Naive thymus-derived CD4-positive, alpha-beta T cell (primary cell): ENCODE measurements around the gene ALDH4A1. TPM values are rescaled to one million over a fixed set of nuclear protein-coding genes. Genes with fewer than 3 reads are reported as not detected.
"Not testable (repeated sequence)": the region's sequence is repeated elsewhere in the genome, so short reads cannot be mapped to it uniquely, and the experiment has no call there.

Experiments
- ATAC-seq: fragments of 150-1000 bp; cut with Tn5 transposase; 2 replicates; pipeline ENCODE4 v1.10.0; 2021; ENCODE audit warnings: mild to moderate bottlenecking, moderate library complexity
- CTCF ChIA-PET: fragments of 350-600 bp; sonication (Branson Sonifier 250); formaldehyde crosslinking; loops from one replicate; lab custom pipeline; 2021; ENCODE audit warnings: antibody characterized with exemption; lab: Charles Lee
- POLR2A ChIA-PET: fragments of 350-600 bp; sonication (Branson Sonifier 250); formaldehyde crosslinking; loops from one replicate; lab custom pipeline; 2021; ENCODE audit warnings: antibody characterized with exemption, inconsistent platforms; lab: Charles Lee
- DNase-seq, 9 donors: peaks; one replicate each; pipeline versions ENCODE4 v3.0.0 to v3.0.0-alpha.2; 2020 to 2022; ENCODE audit warnings: mixed read lengths in 1 of 9
- H3K27ac ChIP-seq: one replicate; pipeline ENCODE4 v1.7.0; 2013; ENCODE audit warnings: mild to moderate bottlenecking, low read depth, low read length, moderate library complexity
- H3K27me3 ChIP-seq, 2 donors: one replicate each; pipeline ENCODE4 v1.7.0; 2013; ENCODE audit warnings: low read length in 2 of 2, mild to moderate bottlenecking in 2 of 2, moderate library complexity in 2 of 2; ENCODE audit not compliant: control insufficient read depth in 2 of 2, insufficient read depth in 2 of 2
- H3K36me3 ChIP-seq, 3 experiments: 1 replicate in 2 of 3; 2 replicates in 1 of 3; pipeline ENCODE4 v1.7.0; 2013; ENCODE audit warnings: low read length in 3 of 3, mild to moderate bottlenecking in 3 of 3, moderate library complexity in 1 of 3; ENCODE audit not compliant: insufficient read depth in 3 of 3, control insufficient read depth in 2 of 3
- H3K4me1 ChIP-seq, 2 donors: one replicate each; pipeline ENCODE4 v1.7.0; 2013; ENCODE audit warnings: low read length in 2 of 2, mild to moderate bottlenecking in 2 of 2, moderate library complexity in 1 of 2; ENCODE audit not compliant: control insufficient read depth in 2 of 2, insufficient read depth in 2 of 2
- H3K4me3 ChIP-seq: 2 replicates; pipeline ENCODE4 v1.7.0; 2013; ENCODE audit warnings: mild to moderate bottlenecking, low read length
- H3K9me3 ChIP-seq, 3 experiments: 1 replicate in 2 of 3; 2 replicates in 1 of 3; pipeline ENCODE4 v1.7.0; 2013; ENCODE audit warnings: low read length in 3 of 3; ENCODE audit not compliant: control insufficient read depth in 2 of 3
- H3K27ac Mint-ChIP-seq, 9 donors: one replicate each; pipeline ENCODE4 v1.8.0; 2020 to 2022; ENCODE audit warnings: mixed read lengths in 9 of 9, mild to moderate bottlenecking in 8 of 9, moderate library complexity in 5 of 9, inconsistent platforms in 2 of 9
- H3K27me3 Mint-ChIP-seq, 5 donors: one replicate each; pipeline ENCODE4 v1.8.0; 2021 to 2022; ENCODE audit warnings: mixed read lengths in 5 of 5, mild to moderate bottlenecking in 1 of 5
- H3K36me3 Mint-ChIP-seq, 5 donors: one replicate each; pipeline ENCODE4 v1.8.0; 2020 to 2022; ENCODE audit warnings: mixed read lengths in 5 of 5, mild to moderate bottlenecking in 3 of 5, inconsistent platforms in 1 of 5
- H3K4me1 Mint-ChIP-seq, 7 donors: one replicate each; pipeline ENCODE4 v1.8.0; 2020 to 2022; ENCODE audit warnings: mixed read lengths in 7 of 7, mild to moderate bottlenecking in 3 of 7, inconsistent platforms in 1 of 7
- H3K4me3 Mint-ChIP-seq, 10 donors: one replicate each; pipeline ENCODE4 v1.8.0; 2020 to 2022; ENCODE audit warnings: mild to moderate bottlenecking in 10 of 10, mixed read lengths in 10 of 10, moderate library complexity in 6 of 10, inconsistent platforms in 2 of 10
- H3K9me3 Mint-ChIP-seq, 11 donors: one replicate each; pipeline ENCODE4 v1.8.0; 2020 to 2022; ENCODE audit warnings: mixed read lengths in 11 of 11, mild to moderate bottlenecking in 4 of 11, inconsistent platforms in 1 of 11, moderate library complexity in 1 of 11
- intact Hi-C, 2 donors: fragments of 100-400 bp; cut with micrococcal nuclease; formaldehyde crosslinking; loops; one replicate each; pipeline ENCODE4 v1.15.1; 2023
- polyA plus RNA-seq, 2 donors: library from polyadenylated mRNA; unstranded; fragments of 300-500 nt; fragmentation: Illumina TruSeq; gene quantifications; one replicate each; pipeline ENCODE4 v1.2.3, GENCODE V29; 2021
- total RNA-seq, 6 experiments: library from RNA in 5 of 6; stranded (reverse) in 5 of 6; gene quantifications; 1 replicate in 5 of 6; 2 replicates in 1 of 6; pipeline ENCODE4 v1.2.3 and lab custom pipeline; 2021 to 2026

Gene ALDH4A1
- total and polyA plus RNA-seq, 7 experiments from 2014 or later: 0.94 to 3.2 (median 1.4) TPM

DNA sequence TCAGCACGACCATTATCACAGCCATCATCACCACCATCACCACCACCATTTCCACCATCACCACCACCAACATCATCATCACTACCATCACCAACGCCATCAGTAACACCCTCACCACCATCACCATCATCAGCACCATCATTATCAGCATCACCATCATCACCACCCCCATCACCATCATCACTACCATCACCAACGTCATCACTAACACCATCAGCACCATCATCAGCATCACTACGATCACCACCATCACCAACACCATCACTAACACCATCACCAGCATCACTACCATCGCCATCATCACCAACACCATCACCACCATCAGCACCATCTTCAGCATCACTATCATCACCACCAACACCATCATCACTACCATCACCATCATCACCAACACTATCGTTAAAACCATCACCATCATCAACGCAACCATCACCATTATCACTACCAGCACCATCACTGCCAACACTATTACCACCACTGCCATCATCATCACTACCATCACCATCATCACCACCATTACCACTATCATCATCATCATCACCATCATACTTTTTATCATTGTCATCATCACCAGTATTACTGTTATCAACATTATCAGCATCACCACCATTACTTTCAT lies 44.2 kb downstream of the ALDH4A1 start:
- Histone ChIP-seq H3K36me3 (no peaks in the 10 kb centered on the region), H3K4me1 (no peaks in the 10 kb centered on the region), H3K4me3 (no peak overlapping the region), H3K27me3 (no peaks in the 10 kb centered on the region), H3K9me3 (no peaks in the 10 kb centered on the region), H3K27ac (no peak overlapping the region)
- CTCF ChIA-PET: no interaction called here
- DNase-seq: no peak
- H3K36me3 Mint-ChIP-seq: no peaks in the 10 kb centered on the region
- H3K9me3 Mint-ChIP-seq: no peaks in the 10 kb centered on the region
- peaks cover 0 to 10% (median 8%) of the 10 kb centered on the region in 5 donors for H3K27me3 Mint-ChIP-seq
- H3K27ac Mint-ChIP-seq: no peak overlapping the region
- POLR2A ChIA-PET: no interaction called here
- no peaks in the 10 kb centered on the region for H3K4me1 Mint-ChIP-seq
- no peak overlapping the region for H3K4me3 Mint-ChIP-seq
- intact Hi-C loops: no loop called here
- ATAC-seq: no peak

DNA sequence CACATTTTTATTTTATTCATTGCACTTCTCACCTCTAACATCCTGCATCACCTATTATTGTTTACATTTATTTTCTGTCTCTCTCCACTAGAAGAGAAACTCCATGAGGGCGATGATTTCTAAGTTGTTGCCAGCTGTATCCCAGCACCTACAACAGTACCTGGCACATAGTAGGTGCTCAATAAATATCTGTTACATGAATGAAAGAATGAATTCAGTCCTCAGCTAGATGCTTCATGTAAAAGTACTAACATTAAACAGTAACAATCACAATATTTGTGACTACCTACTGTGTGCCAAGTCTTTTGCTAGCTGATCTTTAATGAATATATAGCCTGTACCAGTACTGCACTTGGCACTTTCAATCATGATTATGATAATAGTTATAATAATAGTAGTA lies 45.9 kb downstream of the ALDH4A1 start:
- Mint-ChIP-seq H3K4me3 (no peak overlapping the region), H3K9me3 (no peaks in the 10 kb centered on the region), H3K27me3 (peaks cover 0 to 10% (median 8%) of the 10 kb centered on the region in 5 donors), H3K4me1 (no peaks in the 10 kb centered on the region), H3K36me3 (no peaks in the 10 kb centered on the region), H3K27ac (no peak overlapping the region)
- intact Hi-C loops: no loop called here
- no peaks in the 10 kb centered on the region for H3K9me3 ChIP-seq
- no peaks in the 10 kb centered on the region for H3K27me3 ChIP-seq
- ATAC-seq (no peak), DNase-seq (no peak)
- H3K36me3 ChIP-seq: no peaks in the 10 kb centered on the region
- H3K4me1 ChIP-seq: no peaks in the 10 kb centered on the region
- H3K27ac ChIP-seq: no peak overlapping the region
- H3K4me3 ChIP-seq: no peak overlapping the region
- ChIA-PET POLR2A (no interaction called here), CTCF (no interaction called here)

DNA sequence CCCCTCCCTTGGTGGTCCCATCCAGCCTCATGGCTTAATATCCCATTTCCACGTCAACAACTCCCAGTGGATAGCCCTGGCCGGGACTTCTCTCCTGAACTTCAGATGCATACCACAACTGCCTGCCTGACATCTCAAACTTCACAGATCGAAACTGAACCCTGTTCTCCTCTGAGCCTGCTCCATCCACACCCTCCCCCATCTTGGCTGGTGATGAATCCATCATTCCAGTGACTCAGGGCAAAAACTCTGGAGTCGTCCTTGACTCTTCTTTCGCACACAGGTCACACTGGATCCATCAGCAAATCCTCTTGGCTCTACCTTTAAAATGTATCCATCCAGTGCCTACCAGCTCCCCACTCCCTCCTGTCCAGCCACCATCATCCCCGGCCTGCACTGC lies 46.8 kb downstream of the ALDH4A1 start:
- H3K27ac Mint-ChIP-seq: no peak overlapping the region
- no peaks in the 10 kb centered on the region for H3K36me3 Mint-ChIP-seq
- DNase-seq: no peak
- ChIA-PET CTCF (no interaction called here), POLR2A (no interaction called here)
- Histone ChIP-seq H3K4me3 (no peak overlapping the region), H3K36me3 (no peaks in the 10 kb centered on the region), H3K27ac (no peak overlapping the region), H3K9me3 (no peaks in the 10 kb centered on the region), H3K27me3 (no peaks in the 10 kb centered on the region), H3K4me1 (no peaks in the 10 kb centered on the region)
- H3K4me3 Mint-ChIP-seq: peak overlapping the region in 1 of 10 donors; percentile 32
- no peaks in the 10 kb centered on the region for H3K9me3 Mint-ChIP-seq
- H3K27me3 Mint-ChIP-seq: peaks cover 0 to 10% (median 8%) of the 10 kb centered on the region in 5 donors
- intact Hi-C loops: no loop called here
- no peak for ATAC-seq
- no peaks in the 10 kb centered on the region for H3K4me1 Mint-ChIP-seq

DNA sequence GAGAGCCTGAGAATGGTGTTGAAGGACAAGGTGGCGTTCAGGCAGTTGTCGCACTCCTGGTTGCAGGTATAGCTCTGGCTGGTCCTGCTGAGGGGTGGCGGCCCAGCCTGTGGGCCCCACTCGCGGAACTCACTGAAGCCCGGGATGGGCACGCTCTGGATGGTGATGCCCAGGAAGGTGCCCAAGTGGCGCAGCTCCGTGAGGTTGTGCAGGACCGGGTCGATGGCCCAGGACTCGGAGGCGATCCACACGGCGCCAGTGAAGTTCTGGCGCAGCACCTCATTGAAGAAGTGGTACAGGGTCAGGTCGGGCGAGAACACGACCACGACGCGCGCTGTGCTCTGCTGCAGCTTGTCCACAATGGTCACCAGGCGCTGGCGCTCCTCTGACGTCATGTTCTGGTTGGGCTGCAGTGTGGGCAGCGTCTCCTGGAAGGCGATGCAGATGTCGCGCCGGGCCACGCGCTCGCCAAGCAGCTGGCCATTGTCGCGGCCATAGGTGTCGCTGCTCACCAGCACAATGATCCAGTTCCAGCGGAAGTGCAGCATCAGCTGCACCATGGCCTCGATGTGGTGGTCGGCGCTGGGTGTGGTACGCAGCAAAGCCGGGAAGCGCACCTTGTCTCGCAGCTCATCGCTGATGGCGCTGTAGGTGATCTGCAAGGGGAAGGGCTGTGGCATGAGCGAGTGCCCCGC lies 47.9 kb downstream of the ALDH4A1 start:
- ChIA-PET CTCF (no interaction called here), POLR2A (no interaction called here)
- Histone ChIP-seq H3K9me3 (no peaks in the 10 kb centered on the region), H3K4me1 (no peaks in the 10 kb centered on the region), H3K36me3 (no peaks in the 10 kb centered on the region), H3K27ac (no peak overlapping the region), H3K27me3 (no peaks in the 10 kb centered on the region), H3K4me3 (no peak overlapping the region)
- Mint-ChIP-seq H3K27me3 (peaks cover 0 to 10% (median 8%) of the 10 kb centered on the region in 5 donors), H3K4me1 (no peaks in the 10 kb centered on the region), H3K36me3 (no peaks in the 10 kb centered on the region), H3K4me3 (no peak overlapping the region), H3K27ac (no peak overlapping the region), H3K9me3 (no peaks in the 10 kb centered on the region)
- intact Hi-C loops: no loop called here
- ATAC-seq: no peak
- DNase-seq: no peak

DNA sequence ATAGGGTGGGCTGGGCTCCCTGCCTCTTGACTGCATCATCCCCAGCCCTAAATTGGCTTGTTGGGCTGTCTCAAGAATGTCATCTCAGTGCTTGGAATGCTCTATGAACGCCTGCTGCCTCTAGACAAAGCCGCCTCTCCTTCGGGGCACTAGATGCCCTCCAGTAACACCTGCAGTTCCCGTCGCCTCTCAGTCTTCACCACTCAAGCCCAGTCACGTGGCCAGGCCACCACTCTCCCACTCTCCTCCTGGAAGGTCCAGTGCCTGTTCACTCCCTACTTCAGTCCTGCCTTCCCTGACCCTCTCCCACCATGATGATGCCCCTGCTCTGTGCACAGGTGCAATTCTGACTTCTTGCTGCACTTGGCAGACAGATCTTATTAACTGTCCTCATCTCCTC lies 49.9 kb downstream of the ALDH4A1 start:
- Histone ChIP-seq H3K4me1 (no peaks in the 10 kb centered on the region), H3K36me3 (no peaks in the 10 kb centered on the region), H3K4me3 (no peak overlapping the region), H3K27ac (no peak overlapping the region), H3K27me3 (no peaks in the 10 kb centered on the region), H3K9me3 (no peaks in the 10 kb centered on the region)
- H3K4me1 Mint-ChIP-seq: no peaks in the 10 kb centered on the region
- CTCF ChIA-PET: no interaction called here
- no peak overlapping the region for H3K27ac Mint-ChIP-seq
- H3K36me3 Mint-ChIP-seq: no peaks in the 10 kb centered on the region
- ATAC-seq (no peak), DNase-seq (no peak)
- H3K27me3 Mint-ChIP-seq: peaks cover 0 to 10% (median 8%) of the 10 kb centered on the region in 5 donors
- no peak overlapping the region for H3K4me3 Mint-ChIP-seq
- POLR2A ChIA-PET: no interaction called here
- intact Hi-C loops: no loop called here
- peaks cover 0 to 2% (median 0%) of the 10 kb centered on the region in 11 donors for H3K9me3 Mint-ChIP-seq

DNA sequence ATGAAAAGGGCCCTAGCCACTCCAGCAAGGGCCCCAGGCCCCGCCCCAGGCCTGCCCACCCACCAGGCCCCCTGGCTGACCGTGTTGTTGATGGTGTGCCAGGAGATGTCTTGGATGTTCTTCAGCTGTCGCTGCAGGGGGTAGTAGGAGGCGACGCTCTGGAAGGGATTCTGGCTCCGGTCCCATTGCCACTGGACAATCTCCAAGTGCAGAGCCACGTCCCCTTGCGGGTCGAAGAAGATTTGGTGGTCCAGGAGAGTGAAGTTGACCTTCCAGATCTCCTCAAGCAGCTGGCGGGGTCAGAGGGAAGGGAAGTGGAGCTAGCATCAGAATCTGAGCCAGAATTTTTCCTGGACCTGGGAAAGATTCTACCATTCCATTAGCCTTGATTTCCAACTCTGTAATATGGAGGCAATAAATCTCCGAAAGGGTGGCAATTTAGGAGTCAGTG lies 53.1 kb downstream of the ALDH4A1 start:
- no peak overlapping the region for H3K4me3 ChIP-seq
- no peak overlapping the region for H3K27ac ChIP-seq
- no peak overlapping the region for H3K27ac Mint-ChIP-seq
- ATAC-seq: no peak
- no peaks in the 10 kb centered on the region for H3K9me3 ChIP-seq
- peaks cover 0 to under 1% (median 0%) of the 10 kb centered on the region in 5 donors for H3K36me3 Mint-ChIP-seq
- no peaks in the 10 kb centered on the region for H3K27me3 ChIP-seq
- DNase-seq: no peak
- ChIA-PET POLR2A (no interaction called here), CTCF (no interaction called here)
- no peaks in the 10 kb centered on the region for H3K4me1 ChIP-seq
- intact Hi-C loops: no loop called here
- no peaks in the 10 kb centered on the region for H3K4me1 Mint-ChIP-seq
- H3K9me3 Mint-ChIP-seq: peaks cover 0 to 6% (median under 1%) of the 10 kb centered on the region in 11 donors
- H3K27me3 Mint-ChIP-seq: peaks cover 0 to 7% (median 6%) of the 10 kb centered on the region in 5 donors
- no peak overlapping the region for H3K4me3 Mint-ChIP-seq
- no peaks in the 10 kb centered on the region for H3K36me3 ChIP-seq

DNA sequence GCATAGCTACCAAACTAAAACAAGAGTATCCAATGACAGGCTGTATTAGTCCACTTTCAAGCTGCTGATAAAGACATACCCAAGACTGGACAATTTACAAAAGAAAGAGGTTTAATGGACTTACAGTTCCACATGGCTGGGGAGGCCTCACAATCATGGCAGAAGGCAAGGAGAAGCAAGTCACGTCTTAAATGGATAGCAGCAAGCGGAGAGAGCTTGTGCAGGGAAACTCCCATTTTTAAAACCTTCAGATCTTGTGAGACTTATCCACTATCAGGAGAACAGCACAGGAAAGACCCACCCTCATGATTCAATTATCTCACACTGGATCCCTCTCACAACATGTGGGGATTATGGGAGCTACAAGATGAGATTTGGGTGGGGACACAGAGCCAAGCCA lies 54.6 kb downstream of the ALDH4A1 start:
- H3K4me3 Mint-ChIP-seq, H3K36me3 Mint-ChIP-seq, H3K4me1 ChIP-seq, H3K4me3 ChIP-seq, DNase-seq, H3K27ac Mint-ChIP-seq, H3K9me3 ChIP-seq, POLR2A ChIA-PET, H3K27me3 ChIP-seq, intact Hi-C loops, ATAC-seq, H3K36me3 ChIP-seq, H3K27ac ChIP-seq, H3K4me1 Mint-ChIP-seq: not testable (repeated sequence)
- H3K9me3 Mint-ChIP-seq: peaks cover 0 to 11% (median 3%) of the 10 kb centered on the region in 11 donors
- H3K27me3 Mint-ChIP-seq: peaks cover 5 to 11% (median 7%) of the 10 kb centered on the region in 5 donors
- CTCF ChIA-PET: interaction anchor here (0.6 to 1.6 kb wide), 2 partner anchors 250 to 836 kb away, joined by 3 to 4 read pairs; no protein-coding TSS in a partner anchor
